DND-41 (cell line): ENCODE results near the gene SLC41A2.

Experiments
- EZH2 ChIP-seq: IDR thresholded peaks from 3 replicates; pipeline ENCODE4 v1.6.1; 2012; ENCODE audit warnings: borderline replicate concordance, low read depth, mild to moderate bottlenecking, moderate library complexity, low read length, inconsistent platforms; ENCODE audit not compliant: severe bottlenecking
- TF ChIP-seq, protein P1 (sequence below): IDR thresholded peaks from 2 replicates; pipeline ENCODE4 v1.5.1; 2012; ENCODE audit warnings: borderline replicate concordance, low read length, moderate library complexity, mild to moderate bottlenecking; ENCODE audit not compliant: poor library complexity, severe bottlenecking; ENCODE audit errors: extremely low read depth

DNA sequence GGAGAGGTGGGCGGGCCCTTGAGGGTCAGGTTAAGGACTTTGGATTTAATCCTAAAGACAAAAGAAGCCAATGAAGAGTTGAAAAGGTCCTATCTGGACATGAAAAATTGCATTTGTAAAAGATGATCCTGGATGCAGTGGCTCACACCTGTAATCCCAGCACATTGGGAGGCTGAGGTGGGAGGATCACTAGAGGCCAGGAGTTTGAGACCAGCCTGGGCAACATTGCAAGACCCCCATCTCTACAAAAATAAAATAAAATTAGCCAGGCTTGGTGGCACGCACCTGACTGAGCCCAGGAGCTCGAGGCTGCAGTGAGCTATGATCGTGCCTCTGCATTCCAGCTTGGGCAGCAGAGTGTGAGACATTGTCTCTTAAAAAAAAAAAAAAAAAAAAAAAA is 2.4 kb upstream of the SLC41A2 start:
- TF ChIP-seq, protein P1, sequence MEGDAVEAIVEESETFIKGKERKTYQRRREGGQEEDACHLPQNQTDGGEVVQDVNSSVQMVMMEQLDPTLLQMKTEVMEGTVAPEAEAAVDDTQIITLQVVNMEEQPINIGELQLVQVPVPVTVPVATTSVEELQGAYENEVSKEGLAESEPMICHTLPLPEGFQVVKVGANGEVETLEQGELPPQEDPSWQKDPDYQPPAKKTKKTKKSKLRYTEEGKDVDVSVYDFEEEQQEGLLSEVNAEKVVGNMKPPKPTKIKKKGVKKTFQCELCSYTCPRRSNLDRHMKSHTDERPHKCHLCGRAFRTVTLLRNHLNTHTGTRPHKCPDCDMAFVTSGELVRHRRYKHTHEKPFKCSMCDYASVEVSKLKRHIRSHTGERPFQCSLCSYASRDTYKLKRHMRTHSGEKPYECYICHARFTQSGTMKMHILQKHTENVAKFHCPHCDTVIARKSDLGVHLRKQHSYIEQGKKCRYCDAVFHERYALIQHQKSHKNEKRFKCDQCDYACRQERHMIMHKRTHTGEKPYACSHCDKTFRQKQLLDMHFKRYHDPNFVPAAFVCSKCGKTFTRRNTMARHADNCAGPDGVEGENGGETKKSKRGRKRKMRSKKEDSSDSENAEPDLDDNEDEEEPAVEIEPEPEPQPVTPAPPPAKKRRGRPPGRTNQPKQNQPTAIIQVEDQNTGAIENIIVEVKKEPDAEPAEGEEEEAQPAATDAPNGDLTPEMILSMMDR, result no peak
- no peak for TF ChIP-seq EZH2
